H54 (cell line): ENCODE measurements around the gene DAAM1.
A peak's percentile ranks its signal among the peaks of the same experiment; 100 is the strongest.

Experiments
- DNase-seq: peaks from one replicate; pipeline ENCODE4 v3.0.0; 2011; ENCODE audit warnings: low spot score, mixed read lengths; ENCODE audit not compliant: insufficient read length
- FAIRE-seq: peaks from 3 replicates; lab custom pipeline; 2011; peaks lifted over from hg19 to GRCh38; lab: Jason Lieb, UNC
- POLR2A ChIP-seq: IDR thresholded peaks from 2 replicates; pipeline ENCODE4 v1.6.1; 2011; ENCODE audit warnings: low read depth, mild to moderate bottlenecking, low read length

Gene DAAM1

GRCh38 chr14:59176765-59177164 is 11.7 kb upstream of the DAAM1 start:
- no peak for TF ChIP-seq POLR2A
- FAIRE-seq: no peak
- no peak for DNase-seq

DNA sequence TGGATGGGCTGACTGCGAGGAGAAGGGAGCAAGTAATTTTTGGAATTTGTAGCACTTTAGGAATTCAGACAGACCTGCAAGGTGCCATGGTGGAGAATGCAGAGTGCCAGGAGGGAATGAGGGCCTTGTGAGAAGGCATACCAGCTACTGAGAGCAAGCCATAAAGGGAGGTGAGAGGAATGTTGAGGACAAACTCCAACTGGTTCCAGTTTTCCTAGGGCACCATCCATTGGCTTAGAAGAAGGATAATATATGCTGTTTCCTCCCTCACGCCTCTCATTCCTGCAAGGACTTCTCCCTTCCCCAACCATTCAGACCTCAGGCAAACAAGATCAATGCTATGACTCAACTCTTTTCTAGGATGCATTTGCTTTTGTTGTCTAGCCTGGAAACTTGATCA is 11.2 kb upstream of the DAAM1 start:
- DNase-seq (no peak), FAIRE-seq (no peak)
- no peak for TF ChIP-seq POLR2A

DNA sequence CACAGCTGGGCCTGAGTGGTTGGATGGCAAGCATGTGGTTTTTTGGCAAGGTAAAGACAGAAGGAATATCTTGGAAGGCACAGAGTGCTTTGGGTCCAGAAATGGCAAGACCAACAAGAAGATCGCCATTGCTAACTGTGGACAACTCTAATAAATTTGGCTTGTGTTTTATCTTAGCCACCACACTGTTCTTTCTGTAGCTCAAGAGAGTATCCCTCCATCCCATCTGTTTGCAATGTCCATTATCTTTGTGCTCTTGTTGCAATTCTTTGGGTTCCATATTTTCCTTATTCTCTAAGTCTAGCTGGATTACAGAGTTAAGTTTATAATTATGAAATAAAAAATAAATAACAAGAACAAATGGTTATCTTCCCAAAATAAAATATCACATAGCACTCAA is 6.7 kb upstream of the DAAM1 start:
- DNase-seq (no peak), FAIRE-seq (no peak)
- TF ChIP-seq POLR2A: no peak

GRCh38 chr14:59182641-59183040 is 5.8 kb upstream of the DAAM1 start:
- TF ChIP-seq POLR2A: no peak
- no peak for DNase-seq
- no peak for FAIRE-seq

- no peak for DNase-seq
- TF ChIP-seq POLR2A: no peak
- no peak for FAIRE-seq
Observed at GRCh38 chr14:59183150-59183549, 5.3 kb upstream of the DAAM1 start.

DNA sequence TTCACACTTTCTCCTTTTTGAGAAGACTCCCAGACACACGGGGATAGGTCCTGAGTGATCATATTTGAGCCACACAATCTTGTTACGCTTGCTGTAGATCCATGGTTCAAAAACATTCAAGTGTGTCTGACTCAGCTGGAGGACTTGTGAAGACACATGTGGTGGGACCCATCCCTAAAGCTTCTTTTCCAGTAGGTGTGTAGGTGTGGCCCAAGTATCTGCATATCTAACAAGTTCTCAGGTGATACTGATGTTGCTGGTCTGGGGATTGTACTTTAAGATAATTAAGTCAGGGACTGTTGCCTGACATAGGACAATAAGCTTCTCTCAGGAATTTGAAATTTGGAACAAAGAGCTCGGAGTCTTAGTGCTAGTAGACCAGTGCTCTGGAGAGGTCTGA is 4.1 kb upstream of the DAAM1 start:
- DNase-seq: no peak
- FAIRE-seq: no peak
- no peak for TF ChIP-seq POLR2A

DNA sequence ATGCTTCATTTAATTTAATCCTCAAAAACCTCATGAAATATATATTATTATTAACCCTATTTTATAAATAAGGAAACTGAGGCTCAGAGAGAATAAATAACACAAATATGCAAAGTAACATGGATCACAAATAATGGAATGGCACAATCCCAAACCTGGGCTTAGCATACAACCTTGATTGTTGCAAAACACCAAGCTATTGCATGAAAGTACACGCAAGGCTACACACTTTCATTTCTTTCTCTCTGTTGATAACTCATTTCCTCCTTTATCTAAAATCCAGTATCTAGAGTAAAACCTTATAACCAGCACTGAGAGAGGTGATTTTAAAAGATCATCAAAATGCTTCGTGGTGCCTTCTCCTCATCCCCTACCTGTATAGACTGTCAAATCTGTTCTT is 2.8 kb upstream of the DAAM1 start:
- FAIRE-seq (no peak), DNase-seq (no peak)
- no peak for TF ChIP-seq POLR2A

- DNase-seq (no peak), FAIRE-seq (no peak)
- TF ChIP-seq POLR2A: no peak
Observed at GRCh38 chr14:59186306-59186705, 2.2 kb upstream of the DAAM1 start.

DNA sequence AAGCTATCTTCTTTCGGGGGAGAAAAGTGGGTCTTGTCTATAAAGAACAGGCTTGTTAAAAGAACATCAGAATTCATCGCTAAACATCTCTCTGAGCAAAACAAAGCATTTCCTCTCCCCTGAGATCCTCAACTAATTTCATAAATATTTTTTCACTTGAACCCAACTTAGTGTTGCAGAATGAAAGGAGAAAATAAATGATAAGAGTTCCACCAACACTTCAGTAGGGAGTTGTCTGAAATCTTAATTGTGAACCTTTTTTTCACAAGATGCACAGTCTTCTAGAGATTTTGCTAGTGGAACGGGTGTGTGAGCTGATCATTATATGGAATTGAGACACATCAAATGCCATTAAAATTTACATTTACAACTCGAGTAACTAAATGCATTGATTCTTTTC is 1.3 kb upstream of the DAAM1 start:
- FAIRE-seq (no peak), DNase-seq (no peak)
- TF ChIP-seq POLR2A: no peak

DNA sequence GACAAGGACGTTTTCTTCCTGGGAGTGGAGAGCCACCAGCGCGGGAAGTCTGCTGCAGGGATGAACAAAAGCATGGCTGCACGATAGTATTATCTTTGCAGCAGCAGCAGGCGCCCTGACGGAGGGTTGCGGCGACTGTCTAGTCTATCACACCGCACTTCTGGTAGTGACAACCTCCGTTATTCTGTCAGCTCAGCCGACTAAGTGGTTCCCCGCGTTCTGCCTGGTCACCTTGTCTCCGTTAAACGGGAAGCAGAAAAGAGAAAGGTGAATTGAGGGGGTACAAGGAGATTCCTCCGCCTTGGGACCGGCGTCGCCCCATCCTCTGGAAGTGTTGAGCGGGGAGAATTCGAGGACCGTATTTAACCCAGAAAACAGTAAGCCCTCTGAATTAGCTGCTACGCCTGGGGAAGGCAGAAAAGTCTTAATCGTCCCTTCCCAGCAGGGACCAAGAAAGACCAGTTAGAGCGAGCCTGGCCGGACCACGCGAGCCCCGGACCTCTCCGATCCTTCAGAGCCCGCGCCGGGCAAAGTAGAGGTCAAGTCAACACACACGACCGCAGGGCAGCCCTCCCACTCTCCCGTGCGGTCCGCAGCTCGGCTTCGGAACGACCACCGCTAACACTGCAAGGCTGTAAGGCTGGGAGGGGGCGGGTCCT is 536 bp upstream of the DAAM1 start:
- DNase-seq (no peak), FAIRE-seq (no peak)
- TF ChIP-seq POLR2A: no peak

DNA sequence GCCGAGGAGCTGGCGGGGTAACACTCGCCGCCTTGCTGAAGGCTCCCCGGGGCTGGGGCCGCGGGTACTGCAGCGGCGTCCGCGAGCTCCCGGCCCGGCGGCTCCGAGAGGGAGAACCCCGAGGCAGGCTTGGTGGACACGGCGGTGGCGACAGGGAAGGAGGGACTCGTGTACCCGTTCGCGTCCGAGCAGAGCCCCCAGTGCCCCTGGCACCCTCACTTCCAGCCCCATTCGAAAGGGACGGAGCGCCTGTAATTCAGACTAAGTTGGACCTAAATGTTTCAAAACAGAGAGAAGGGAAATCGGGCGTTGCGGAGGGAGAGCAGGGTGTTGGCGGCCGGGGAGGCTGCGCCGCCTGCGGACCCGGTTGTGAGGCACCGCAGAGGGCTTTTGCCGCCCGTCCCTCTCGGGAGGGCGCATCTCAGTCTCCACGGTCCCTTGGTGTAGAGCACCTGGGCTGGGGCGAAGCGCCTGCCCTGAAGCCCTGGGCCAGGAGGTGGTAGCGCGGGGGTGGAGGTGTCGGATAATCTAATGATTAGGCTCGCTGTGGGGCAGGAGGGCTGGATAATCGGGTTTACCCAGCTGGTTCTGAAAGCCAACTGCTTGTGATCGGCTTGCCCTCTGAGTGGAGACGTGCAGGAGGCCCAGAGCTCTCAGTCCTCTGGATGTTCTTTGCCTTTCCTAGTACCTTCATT is 771 bp downstream of the DAAM1 start:
- DNase-seq (no peak), FAIRE-seq (no peak)

DNA sequence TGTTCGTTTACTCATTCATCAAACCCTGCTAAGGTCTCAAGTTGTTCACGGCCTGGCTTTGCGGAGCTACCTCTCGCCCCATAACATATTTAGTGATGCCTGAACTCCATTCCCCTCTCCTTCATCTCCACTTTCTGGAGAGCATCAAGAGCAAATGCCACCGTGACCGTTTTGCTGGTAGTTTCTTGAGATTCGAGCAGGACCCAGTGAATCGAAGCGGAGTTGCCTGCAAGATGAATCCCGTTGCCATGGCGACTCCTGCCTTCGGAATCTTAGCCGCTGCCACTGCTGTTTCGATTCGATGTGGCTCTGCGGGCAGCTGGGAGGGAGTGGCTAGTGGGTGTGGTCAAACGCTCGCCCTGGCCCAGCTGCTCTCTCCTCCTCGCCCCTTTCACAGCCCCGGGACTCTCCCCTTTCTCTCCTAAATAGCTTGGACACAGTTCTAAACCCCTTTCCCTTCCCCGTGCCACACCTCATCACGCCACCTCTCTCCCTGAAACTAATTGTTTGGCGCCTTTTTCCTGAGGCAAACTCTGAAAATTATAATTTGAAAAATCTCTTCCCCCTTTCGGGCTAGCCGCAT is 1.4 kb downstream of the DAAM1 start:
- no peak for TF ChIP-seq POLR2A
- FAIRE-seq: peak; percentile 74
- DNase-seq: peak; percentile 76

More for the DNA sequence above, 771 bp downstream of the DAAM1 start:
- TF ChIP-seq POLR2A: no peak

GRCh38 chr14:59190372-59190771 is 1.9 kb downstream of the DAAM1 start:
- FAIRE-seq (no peak), DNase-seq (peak; percentile 19)
- no peak for TF ChIP-seq POLR2A

- no peak for TF ChIP-seq POLR2A
- DNase-seq (no peak), FAIRE-seq (no peak)
Observed at GRCh38 chr14:59195912-59196311, 7.4 kb downstream of the DAAM1 start.
